SU-DHL-6 (cell line): ENCODE results near the gene LPAR1.

Experiments used
- H2AFZ ChIP-seq: fragments of 200-600 bp; sonication (generic); 2 replicates; pipeline ENCODE4 v1.6.1; 2014; ENCODE audit warnings: low read depth, mild to moderate bottlenecking, moderate library complexity, mixed read lengths, antibody characterized with exemption, low read length; ENCODE audit not compliant: severe bottlenecking
- H3F3A ChIP-seq: fragments of 200-600 bp; shearing (Covaris generic); 2 replicates; pipeline ENCODE4 v1.6.0; 2016; ENCODE audit warnings: antibody characterized with exemption, mild to moderate bottlenecking; ENCODE audit not compliant: insufficient read depth
- H3K27ac ChIP-seq: fragments of 200-600 bp; sonication (generic); 2 replicates; pipeline ENCODE4 v1.5.1; 2016; ENCODE audit warnings: low read depth, mild to moderate bottlenecking, low read length, moderate library complexity, mixed read lengths
- H3K27me3 ChIP-seq: fragments of 200-600 bp; sonication (generic), shearing (Covaris generic); 2 replicates; pipeline ENCODE4 v1.6.0; 2014; ENCODE audit warnings: mild to moderate bottlenecking, low read length
- H3K36me3 ChIP-seq: fragments of 200-600 bp; sonication (generic); 2 replicates; pipeline ENCODE4 v1.6.1; 2014; ENCODE audit warnings: mild to moderate bottlenecking, low read length, mixed read lengths
- H3K4me2 ChIP-seq: fragments of 300-600, 200-600 bp; shearing (Covaris generic), sonication (generic); 2 replicates; pipeline ENCODE4 v1.6.0; 2014; ENCODE audit warnings: low read length, low read depth, mild to moderate bottlenecking; ENCODE audit not compliant: poor library complexity, severe bottlenecking
- H3K4me3 ChIP-seq: fragments of 200-600 bp; sonication (generic); 2 replicates; pipeline ENCODE4 v1.5.1; 2014; ENCODE audit warnings: antibody characterized with exemption, low read length, mild to moderate bottlenecking, mixed read lengths; ENCODE audit not compliant: insufficient read depth, poor library complexity, severe bottlenecking
- H3K79me2 ChIP-seq: fragments of 200-600 bp; sonication (generic); 2 replicates; pipeline ENCODE4 v1.6.1; 2014; ENCODE audit warnings: mild to moderate bottlenecking, low read length, moderate library complexity; ENCODE audit not compliant: insufficient read depth
- H3K9ac ChIP-seq: fragments of 200-600 bp; sonication (generic); 2 replicates; pipeline ENCODE4 v1.7.0; 2014; ENCODE audit warnings: mild to moderate bottlenecking, low read length
- H3K9me2 ChIP-seq: fragments of 200-600 bp; sonication (generic); replicated peaks from 2 replicates; pipeline ENCODE4 v1.6.1; 2014; ENCODE audit warnings: low read length; ENCODE audit not compliant: insufficient read depth
- H3K9me3 ChIP-seq: fragments of 200-600 bp; sonication (generic); 2 replicates; pipeline ENCODE4 v1.6.1; 2014; ENCODE audit warnings: low read length, mixed read lengths; ENCODE audit not compliant: insufficient read depth
- H4K20me1 ChIP-seq: fragments of 200-600 bp; sonication (generic); 2 replicates; pipeline ENCODE4 v1.6.1; 2014; ENCODE audit warnings: low read depth, mild to moderate bottlenecking, antibody characterized with exemption, low read length, moderate library complexity, mixed read lengths
- EZH2phosphoT487 ChIP-seq: fragments of 200-600 bp; sonication (generic), shearing (Covaris generic); conservative IDR thresholded peaks from 2 replicates; pipeline ENCODE4 v1.6.1; 2018; ENCODE audit warnings: mild to moderate bottlenecking, antibody characterized with exemption, low read length, moderate library complexity, mixed read lengths
- TF ChIP-seq, protein P1 (sequence below): fragments of 200-600 bp; sonication (generic); IDR thresholded peaks from one replicate; pipeline ENCODE4 v1.5.1; 2017; ENCODE audit warnings: antibody characterized with exemption, mild to moderate bottlenecking, low read length, moderate library complexity; ENCODE audit not compliant: insufficient read depth, poor library complexity, severe bottlenecking

LPAR1 gene

DNA sequence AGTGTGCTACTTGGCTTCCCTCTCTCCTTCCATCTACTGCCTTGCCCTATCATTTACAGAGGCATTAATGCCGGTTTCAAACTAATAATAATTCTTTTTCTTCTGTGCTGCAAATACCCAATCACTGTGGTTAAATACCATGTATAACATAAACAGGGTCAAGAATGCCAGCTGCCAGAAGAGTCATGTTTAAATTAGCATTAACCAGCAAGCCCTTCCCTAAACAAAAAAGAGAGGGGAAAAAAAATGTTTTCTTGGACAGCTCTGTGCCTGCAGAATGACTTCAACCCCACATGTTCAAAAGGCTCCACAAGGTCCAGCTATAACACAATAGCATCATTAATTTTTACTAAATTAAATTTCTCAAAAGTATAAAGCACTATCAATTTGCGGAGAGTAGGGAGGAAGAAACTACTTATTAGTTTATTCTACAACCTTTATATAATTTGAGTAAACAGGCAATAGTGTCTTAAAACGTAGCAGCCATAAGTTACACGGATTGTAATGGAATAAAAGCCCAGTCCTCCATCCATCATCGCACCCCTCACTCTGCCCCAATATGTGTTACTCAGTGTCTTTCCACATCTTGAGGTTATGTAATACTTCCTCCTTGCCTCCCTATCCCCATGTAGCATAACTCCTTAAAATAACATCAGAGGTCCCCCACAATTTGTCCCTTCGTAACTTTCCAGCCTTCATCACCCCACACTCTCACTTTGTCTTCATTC, 3.9 kb downstream of the LPAR1 start:
- H3F3A ChIP-seq: no peaks in the 10 kb centered on the region
- H3K4me3 ChIP-seq: no peak overlapping the region
- no peaks in the 10 kb centered on the region for H4K20me1 ChIP-seq
- H3K27me3 ChIP-seq: no peaks in the 10 kb centered on the region
- H2AFZ ChIP-seq: no peak overlapping the region
- no peak overlapping the region for H3K9ac ChIP-seq
- TF ChIP-seq EZH2phosphoT487: no peak
- TF ChIP-seq, protein P1, sequence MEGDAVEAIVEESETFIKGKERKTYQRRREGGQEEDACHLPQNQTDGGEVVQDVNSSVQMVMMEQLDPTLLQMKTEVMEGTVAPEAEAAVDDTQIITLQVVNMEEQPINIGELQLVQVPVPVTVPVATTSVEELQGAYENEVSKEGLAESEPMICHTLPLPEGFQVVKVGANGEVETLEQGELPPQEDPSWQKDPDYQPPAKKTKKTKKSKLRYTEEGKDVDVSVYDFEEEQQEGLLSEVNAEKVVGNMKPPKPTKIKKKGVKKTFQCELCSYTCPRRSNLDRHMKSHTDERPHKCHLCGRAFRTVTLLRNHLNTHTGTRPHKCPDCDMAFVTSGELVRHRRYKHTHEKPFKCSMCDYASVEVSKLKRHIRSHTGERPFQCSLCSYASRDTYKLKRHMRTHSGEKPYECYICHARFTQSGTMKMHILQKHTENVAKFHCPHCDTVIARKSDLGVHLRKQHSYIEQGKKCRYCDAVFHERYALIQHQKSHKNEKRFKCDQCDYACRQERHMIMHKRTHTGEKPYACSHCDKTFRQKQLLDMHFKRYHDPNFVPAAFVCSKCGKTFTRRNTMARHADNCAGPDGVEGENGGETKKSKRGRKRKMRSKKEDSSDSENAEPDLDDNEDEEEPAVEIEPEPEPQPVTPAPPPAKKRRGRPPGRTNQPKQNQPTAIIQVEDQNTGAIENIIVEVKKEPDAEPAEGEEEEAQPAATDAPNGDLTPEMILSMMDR: no peak
- H3K27ac ChIP-seq: no peak overlapping the region
- H3K79me2 ChIP-seq: no peaks in the 10 kb centered on the region
- no peaks in the 10 kb centered on the region for H3K9me3 ChIP-seq
- no peaks in the 10 kb centered on the region for H3K9me2 ChIP-seq
- no peaks in the 10 kb centered on the region for H3K36me3 ChIP-seq
- no peak overlapping the region for H3K4me2 ChIP-seq

DNA sequence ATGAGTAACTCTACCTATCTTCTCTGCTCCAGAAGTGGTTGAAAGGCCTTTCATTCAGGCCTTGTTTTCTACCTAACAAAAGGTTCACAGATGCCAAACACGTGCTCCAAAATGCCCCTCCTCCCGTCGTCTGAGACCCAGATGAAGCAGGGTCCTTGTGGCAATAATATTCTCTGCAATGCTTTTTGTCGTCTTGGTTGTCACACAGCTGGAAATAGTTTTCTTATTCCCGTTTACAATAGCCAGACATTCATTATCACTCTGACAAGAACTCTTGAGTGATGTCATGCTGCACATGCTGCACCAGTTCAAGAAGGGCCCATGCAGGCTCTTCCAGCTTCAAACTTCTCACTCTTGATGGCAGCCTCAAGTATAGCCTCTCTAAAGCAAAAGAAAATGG, 7.8 kb downstream of the LPAR1 start:
- Histone ChIP-seq H3K27ac (no peak overlapping the region), H3K4me3 (no peak overlapping the region)

DNA sequence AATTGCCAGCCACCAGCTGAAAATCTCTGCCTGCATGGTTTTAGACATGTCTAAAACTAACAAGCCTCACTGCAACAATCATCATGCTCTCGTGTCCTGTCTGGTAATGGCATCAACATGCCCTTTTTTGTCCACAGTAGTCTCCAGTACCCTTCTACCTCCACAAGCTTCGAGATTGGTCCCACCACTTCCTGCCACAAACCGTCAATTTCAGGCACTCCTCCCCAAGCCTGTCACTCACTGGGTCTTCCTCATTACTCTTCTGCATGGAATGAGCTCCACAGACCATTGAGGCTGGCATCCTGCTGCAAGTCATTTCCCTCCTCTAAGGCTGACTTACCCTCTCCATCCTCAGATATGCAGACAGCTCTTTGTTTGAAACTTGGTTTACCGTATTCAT, 9.0 kb downstream of the LPAR1 start:
- H3K4me3 ChIP-seq: no peak overlapping the region
- H3K79me2 ChIP-seq: no peaks in the 10 kb centered on the region
- H3K9ac ChIP-seq: no peak overlapping the region
- no peaks in the 10 kb centered on the region for H3K9me2 ChIP-seq
- no peaks in the 10 kb centered on the region for H3K36me3 ChIP-seq
- TF ChIP-seq, protein P1: no peak
- no peak for TF ChIP-seq EZH2phosphoT487
- H3F3A ChIP-seq: no peaks in the 10 kb centered on the region
- H4K20me1 ChIP-seq: no peaks in the 10 kb centered on the region
- no peak overlapping the region for H2AFZ ChIP-seq
- no peaks in the 10 kb centered on the region for H3K27me3 ChIP-seq
- no peaks in the 10 kb centered on the region for H3K9me3 ChIP-seq
- no peak overlapping the region for H3K4me2 ChIP-seq
- no peak overlapping the region for H3K27ac ChIP-seq

More for the DNA sequence above, 7.8 kb downstream of the LPAR1 start:
- Histone ChIP-seq H3K36me3 (no peaks in the 10 kb centered on the region), H3K9ac (no peak overlapping the region), H2AFZ (no peak overlapping the region), H3K27me3 (no peaks in the 10 kb centered on the region), H4K20me1 (no peaks in the 10 kb centered on the region), H3K79me2 (no peaks in the 10 kb centered on the region), H3F3A (no peaks in the 10 kb centered on the region), H3K9me2 (no peaks in the 10 kb centered on the region), H3K4me2 (no peak overlapping the region), H3K9me3 (no peaks in the 10 kb centered on the region)
- TF ChIP-seq, protein P1: no peak
